Liver (tissue), 9 donors: ENCODE data around the gene PYY. TPM values are rescaled to one million over a fixed set of nuclear protein-coding genes. Genes with fewer than 3 reads are reported as not detected.

Experiments
- DNase-seq: peaks from one replicate; pipeline ENCODE4 v3.0.0-alpha.2; 2017; ENCODE audit warnings: low spot score
- H3K27ac ChIP-seq, 2 donors: one replicate each; pipeline ENCODE4 v1.7.0; 2013; ENCODE audit warnings: inconsistent platforms in 2 of 2, low read length in 2 of 2, control low read depth in 1 of 2, low read depth in 1 of 2, mild to moderate bottlenecking in 1 of 2
- H3K27me3 ChIP-seq, 4 donors: one replicate each; pipeline versions ENCODE4 v1.6.1 to v1.7.0; 2013; ENCODE audit warnings: low read length in 3 of 4, inconsistent platforms in 1 of 4, mild to moderate bottlenecking in 1 of 4, moderate library complexity in 1 of 4; ENCODE audit not compliant: control insufficient read depth in 4 of 4, insufficient read depth in 4 of 4
- H3K36me3 ChIP-seq, 4 donors: one replicate each; pipeline versions ENCODE4 v1.6.1 to v1.7.0; 2013; ENCODE audit warnings: low read length in 3 of 4, mild to moderate bottlenecking in 3 of 4, low read depth in 1 of 4, moderate library complexity in 1 of 4; ENCODE audit not compliant: control insufficient read depth in 4 of 4, insufficient read depth in 3 of 4
- H3K4me1 ChIP-seq, 4 donors: one replicate each; pipeline versions ENCODE4 v1.6.1 to v1.7.0; 2013; ENCODE audit warnings: low read length in 3 of 4, mild to moderate bottlenecking in 3 of 4, moderate library complexity in 1 of 4; ENCODE audit not compliant: control insufficient read depth in 4 of 4, insufficient read depth in 4 of 4
- H3K4me3 ChIP-seq, 3 donors: one replicate each; pipeline versions ENCODE4 v1.6.1 to v1.7.0; 2013; ENCODE audit warnings: low read length in 3 of 3, control low read depth in 1 of 3, low read depth in 1 of 3, mild to moderate bottlenecking in 1 of 3
- H3K9ac ChIP-seq, 2 donors: one replicate each; pipeline ENCODE4 v1.7.0; 2013; ENCODE audit warnings: low read length in 2 of 2, mild to moderate bottlenecking in 2 of 2, moderate library complexity in 2 of 2, control low read depth in 1 of 2, low read depth in 1 of 2
- H3K9me3 ChIP-seq, 4 donors: one replicate each; pipeline versions ENCODE4 v1.6.1 to v1.7.0; 2013; ENCODE audit warnings: low read length in 3 of 4; ENCODE audit not compliant: control insufficient read depth in 4 of 4
- CTCF ChIP-seq: fragments of 150-350 bp; IDR thresholded peaks from 2 replicates; pipeline ENCODE4 v1.5.1; 2017; ENCODE audit warnings: improper control_type of control experiment, low read depth, low read length; ENCODE audit not compliant: missing input control
- EGR1 ChIP-seq, 2 donors: IDR thresholded peaks; 2 replicates each; pipeline ENCODE4 v1.6.1; 2016 to 2018; ENCODE audit warnings: antibody characterized with exemption in 2 of 2, low read depth in 2 of 2
- FOXA1 ChIP-seq: IDR thresholded peaks from 2 replicates; pipeline ENCODE4 v1.6.1; 2016; ENCODE audit warnings: antibody characterized with exemption
- FOXA2 ChIP-seq: IDR thresholded peaks from 2 replicates; pipeline ENCODE4 v1.6.1; 2016; ENCODE audit warnings: antibody characterized with exemption
- GABPA ChIP-seq, 2 donors: IDR thresholded peaks in 1 of 2; conservative IDR thresholded peaks in 1 of 2; 2 replicates each; pipeline ENCODE4 v1.6.1; 2016; ENCODE audit warnings: antibody characterized with exemption in 2 of 2, mild to moderate bottlenecking in 1 of 2, moderate library complexity in 1 of 2
- HNF4A ChIP-seq, 2 donors: conservative IDR thresholded peaks; 2 replicates each; pipeline ENCODE4 v1.6.1; 2016; ENCODE audit warnings: antibody characterized with exemption in 2 of 2, mild to moderate bottlenecking in 2 of 2
- HNF4G ChIP-seq: IDR thresholded peaks from 2 replicates; pipeline ENCODE4 v1.6.1; 2016; ENCODE audit warnings: antibody characterized with exemption
- JUND ChIP-seq, 2 donors: IDR thresholded peaks; 2 replicates each; pipeline ENCODE4 v1.6.1; 2016; ENCODE audit warnings: antibody characterized with exemption in 2 of 2
- MAX ChIP-seq: IDR thresholded peaks from 2 replicates; pipeline ENCODE4 v1.6.1; 2016; ENCODE audit warnings: antibody characterized with exemption
- NR2F2 ChIP-seq: IDR thresholded peaks from 2 replicates; pipeline ENCODE4 v1.6.1; 2016; ENCODE audit warnings: antibody characterized with exemption
- RAD21 ChIP-seq, 2 donors: IDR thresholded peaks; 2 replicates each; pipeline ENCODE4 v1.6.1; 2016; ENCODE audit warnings: antibody characterized with exemption in 2 of 2, mild to moderate bottlenecking in 2 of 2
- RXRA ChIP-seq, 2 donors: IDR thresholded peaks; 2 replicates each; pipeline ENCODE4 v1.6.1; 2017 to 2018; ENCODE audit warnings: antibody characterized with exemption in 2 of 2, mild to moderate bottlenecking in 1 of 2
- SP1 ChIP-seq: IDR thresholded peaks from 2 replicates; pipeline ENCODE4 v1.6.1; 2018; ENCODE audit warnings: antibody characterized with exemption, mild to moderate bottlenecking
- TAF1 ChIP-seq: conservative IDR thresholded peaks from 2 replicates; pipeline ENCODE4 v1.6.1; 2016; ENCODE audit warnings: antibody characterized with exemption, mild to moderate bottlenecking
- YY1 ChIP-seq: IDR thresholded peaks from 2 replicates; pipeline ENCODE4 v1.6.1; 2016; ENCODE audit warnings: antibody characterized with exemption, mild to moderate bottlenecking
- WGBS: extraction: QIAGEN DNeasy Blood & Tissue Kit; methylation state at CpG from one replicate; pipeline ENCODE4 v1.1.7; 2013; 5-methylcytosine and 5-hydroxymethylcytosine counted together
- polyA plus RNA-seq, 2 donors: library from polyadenylated mRNA; stranded (reverse) in 1 of 2; unstranded in 1 of 2; fragments of 200-250 nt in 1 of 2; fragments of >200 nt in 1 of 2; fragmentation: Nextera tagmentation in 1 of 2; extraction: Ambion mirVana in 1 of 2; gene quantifications; one replicate each; pipeline versions ENCODE4 v1.2.1 to v1.2.3, GENCODE V29; 2013 to 2015
- total RNA-seq, 2 donors: library from RNA; depleted of rRNA; stranded (reverse); fragments of >200 nt; gene quantifications; one replicate each; pipeline ENCODE4 v1.2.3, GENCODE V29; 2014
- TF ChIP-seq, protein P1 (sequence below): IDR thresholded peaks from 2 replicates; pipeline ENCODE4 v1.6.1; 2016; ENCODE audit warnings: antibody characterized with exemption, mild to moderate bottlenecking
- TF ChIP-seq, protein P2 (sequence below): IDR thresholded peaks from 2 replicates; pipeline ENCODE4 v1.6.1; 2016; ENCODE audit warnings: antibody characterized with exemption
- TF ChIP-seq, protein P3 (sequence below): IDR thresholded peaks from 2 replicates; pipeline ENCODE4 v1.6.1; 2016; ENCODE audit warnings: antibody characterized with exemption
- donor health status: healthy.
- donor health status: healthy.
- donor health status: healthy.
- donor health status: healthy.
- donor health status: healthy.

PYY gene
- total and polyA plus RNA-seq, 4 donors, result 0.05 TPM; not detected in 3

DNA sequence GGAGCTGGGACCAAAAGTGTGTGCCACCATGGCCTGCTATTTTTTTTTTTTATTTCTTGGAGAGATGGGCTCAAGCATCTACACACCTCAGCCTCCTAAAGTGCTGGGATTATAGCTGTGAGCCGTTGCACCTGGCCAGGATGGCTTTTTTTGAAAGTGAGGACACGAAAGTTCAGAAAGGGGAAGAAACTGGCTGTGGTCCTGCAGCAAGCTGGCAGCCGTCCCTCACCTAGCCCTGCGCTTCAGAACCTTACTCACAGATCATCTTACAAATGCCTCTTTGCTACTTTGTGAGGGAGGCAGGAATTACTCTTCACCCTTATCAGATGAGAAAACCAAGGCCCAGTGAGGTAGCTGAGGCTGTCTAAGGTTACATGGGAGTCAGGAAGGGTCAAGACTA lies 7.0 kb downstream of the PYY start:
- DNase-seq, result no peak
- Histone ChIP-seq H3K9me3 (no peaks in the 10 kb centered on the region), H3K4me3 (no peak overlapping the region), H3K36me3 (no peaks in the 10 kb centered on the region), H3K4me1 (no peaks in the 10 kb centered on the region), H3K27ac (no peak overlapping the region), H3K9ac (no peak overlapping the region), H3K27me3 (peaks cover 0 to 2% (median 0%) of the 10 kb centered on the region in 4 donors)
- WGBS, result 65% methylated on average over 4 of the region's 4 CpGs
- TF ChIP-seq SP1 (no peak), HNF4A (conservative IDR thresholded peaks at IDR 0.05) (no peak), YY1 (no peak), GABPA (IDR thresholded peaks at IDR 0.05 in 1 of 2, conservative IDR thresholded peaks at IDR 0.05 in 1 of 2) (no peak), RXRA (IDR thresholded peaks at IDR 0.05) (no peak), RAD21 (IDR thresholded peaks at IDR 0.05) (no peak), EGR1 (IDR thresholded peaks at IDR 0.05; ENCODE audit: low read depth in 2 of 2) (no peak), FOXA1 (no peak), NR2F2 (no peak), HNF4G (no peak), JUND (IDR thresholded peaks at IDR 0.05) (no peak), FOXA2 (no peak)
- TF ChIP-seq, protein P1, sequence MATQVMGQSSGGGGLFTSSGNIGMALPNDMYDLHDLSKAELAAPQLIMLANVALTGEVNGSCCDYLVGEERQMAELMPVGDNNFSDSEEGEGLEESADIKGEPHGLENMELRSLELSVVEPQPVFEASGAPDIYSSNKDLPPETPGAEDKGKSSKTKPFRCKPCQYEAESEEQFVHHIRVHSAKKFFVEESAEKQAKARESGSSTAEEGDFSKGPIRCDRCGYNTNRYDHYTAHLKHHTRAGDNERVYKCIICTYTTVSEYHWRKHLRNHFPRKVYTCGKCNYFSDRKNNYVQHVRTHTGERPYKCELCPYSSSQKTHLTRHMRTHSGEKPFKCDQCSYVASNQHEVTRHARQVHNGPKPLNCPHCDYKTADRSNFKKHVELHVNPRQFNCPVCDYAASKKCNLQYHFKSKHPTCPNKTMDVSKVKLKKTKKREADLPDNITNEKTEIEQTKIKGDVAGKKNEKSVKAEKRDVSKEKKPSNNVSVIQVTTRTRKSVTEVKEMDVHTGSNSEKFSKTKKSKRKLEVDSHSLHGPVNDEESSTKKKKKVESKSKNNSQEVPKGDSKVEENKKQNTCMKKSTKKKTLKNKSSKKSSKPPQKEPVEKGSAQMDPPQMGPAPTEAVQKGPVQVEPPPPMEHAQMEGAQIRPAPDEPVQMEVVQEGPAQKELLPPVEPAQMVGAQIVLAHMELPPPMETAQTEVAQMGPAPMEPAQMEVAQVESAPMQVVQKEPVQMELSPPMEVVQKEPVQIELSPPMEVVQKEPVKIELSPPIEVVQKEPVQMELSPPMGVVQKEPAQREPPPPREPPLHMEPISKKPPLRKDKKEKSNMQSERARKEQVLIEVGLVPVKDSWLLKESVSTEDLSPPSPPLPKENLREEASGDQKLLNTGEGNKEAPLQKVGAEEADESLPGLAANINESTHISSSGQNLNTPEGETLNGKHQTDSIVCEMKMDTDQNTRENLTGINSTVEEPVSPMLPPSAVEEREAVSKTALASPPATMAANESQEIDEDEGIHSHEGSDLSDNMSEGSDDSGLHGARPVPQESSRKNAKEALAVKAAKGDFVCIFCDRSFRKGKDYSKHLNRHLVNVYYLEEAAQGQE, result no peak
- TF ChIP-seq, protein P2, sequence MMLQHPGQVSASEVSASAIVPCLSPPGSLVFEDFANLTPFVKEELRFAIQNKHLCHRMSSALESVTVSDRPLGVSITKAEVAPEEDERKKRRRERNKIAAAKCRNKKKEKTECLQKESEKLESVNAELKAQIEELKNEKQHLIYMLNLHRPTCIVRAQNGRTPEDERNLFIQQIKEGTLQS, result no peak
- TF ChIP-seq, protein P3, sequence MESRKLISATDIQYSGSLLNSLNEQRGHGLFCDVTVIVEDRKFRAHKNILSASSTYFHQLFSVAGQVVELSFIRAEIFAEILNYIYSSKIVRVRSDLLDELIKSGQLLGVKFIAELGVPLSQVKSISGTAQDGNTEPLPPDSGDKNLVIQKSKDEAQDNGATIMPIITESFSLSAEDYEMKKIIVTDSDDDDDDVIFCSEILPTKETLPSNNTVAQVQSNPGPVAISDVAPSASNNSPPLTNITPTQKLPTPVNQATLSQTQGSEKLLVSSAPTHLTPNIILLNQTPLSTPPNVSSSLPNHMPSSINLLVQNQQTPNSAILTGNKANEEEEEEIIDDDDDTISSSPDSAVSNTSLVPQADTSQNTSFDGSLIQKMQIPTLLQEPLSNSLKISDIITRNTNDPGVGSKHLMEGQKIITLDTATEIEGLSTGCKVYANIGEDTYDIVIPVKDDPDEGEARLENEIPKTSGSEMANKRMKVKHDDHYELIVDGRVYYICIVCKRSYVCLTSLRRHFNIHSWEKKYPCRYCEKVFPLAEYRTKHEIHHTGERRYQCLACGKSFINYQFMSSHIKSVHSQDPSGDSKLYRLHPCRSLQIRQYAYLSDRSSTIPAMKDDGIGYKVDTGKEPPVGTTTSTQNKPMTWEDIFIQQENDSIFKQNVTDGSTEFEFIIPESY, result no peak

GRCh38 chr17:43945074-43945829 lies 8.5 kb downstream of the PYY start:
- H3K9me3 ChIP-seq, result no peaks in the 10 kb centered on the region
- H3K27ac ChIP-seq, result no peak overlapping the region
- no peak overlapping the region for H3K9ac ChIP-seq
- DNase-seq, result no peak
- H3K4me3 ChIP-seq, result no peak overlapping the region
- no peaks in the 10 kb centered on the region for H3K27me3 ChIP-seq
- WGBS, result 87% methylated on average over 12 of the region's 12 CpGs
- no peaks in the 10 kb centered on the region for H3K4me1 ChIP-seq
- no peaks in the 10 kb centered on the region for H3K36me3 ChIP-seq
- TF ChIP-seq, protein P2, result no peak
- TF ChIP-seq GABPA (IDR thresholded peaks at IDR 0.05 in 1 of 2, conservative IDR thresholded peaks at IDR 0.05 in 1 of 2) (no peak), SP1 (no peak), CTCF (no peak), HNF4A (conservative IDR thresholded peaks at IDR 0.05) (no peak), TAF1 (no peak), RXRA (IDR thresholded peaks at IDR 0.05) (no peak), FOXA2 (no peak), RAD21 (IDR thresholded peaks at IDR 0.05) (no peak), MAX (no peak), FOXA1 (no peak), EGR1 (IDR thresholded peaks at IDR 0.05; ENCODE audit: low read depth in 2 of 2) (no peak), HNF4G (no peak)
- TF ChIP-seq, protein P3, result no peak
